Hematopoietic multipotent progenitor cell (in vitro differentiated cells): ENCODE measurements around the gene RASA3. TPM values are rescaled to one million over a fixed set of nuclear protein-coding genes. Genes with fewer than 3 reads are reported as not detected.
"Not testable (repeated sequence)": the region's sequence is repeated elsewhere in the genome, so short reads cannot be mapped to it uniquely, and the experiment has no call there.

ENCODE experiments used
- DNase-seq, 3 donors: peaks; one replicate each; pipeline ENCODE4 v3.0.0-alpha.2; 2011 to 2015; ENCODE audit warnings: low read depth in 2 of 3, low spot score in 2 of 3
- total RNA-seq: library from RNA; depleted of rRNA; stranded (reverse); fragments of >200 nt; gene quantifications from one replicate; pipeline ENCODE4 v1.2.3, GENCODE V29; 2012

RASA3 gene
- total RNA-seq, 1 donor = 22.9 TPM

- DNase-seq = peak in 1 of 3 donors; percentile 49
These were observed 11.6 kb upstream of the RASA3 start for GRCh38 chr13:114143806-114144605.

- peak in 2 of 3 donors; percentile 53 to 65 for DNase-seq
These were observed 10.4 kb upstream of the RASA3 start for GRCh38 chr13:114142640-114143490.

GRCh38 chr13:114142137-114142550 lies 9.7 kb upstream of the RASA3 start:
- DNase-seq = no peak

- no peak for DNase-seq
These were observed 9.0 kb upstream of the RASA3 start for GRCh38 chr13:114141261-114141996.

- no peak for DNase-seq
These were observed 8.5 kb upstream of the RASA3 start for GRCh38 chr13:114140906-114141250.

GRCh38 chr13:114140131-114140905 lies 7.9 kb upstream of the RASA3 start:
- DNase-seq = no peak

GRCh38 chr13:114136576-114136975 lies 4.2 kb upstream of the RASA3 start:
- no peak for DNase-seq

GRCh38 chr13:114135731-114136171 lies 3.3 kb upstream of the RASA3 start:
- no peak for DNase-seq

- DNase-seq = no peak
These were observed 2.7 kb upstream of the RASA3 start for GRCh38 chr13:114134944-114135610.

GRCh38 chr13:114134111-114134943 lies 1.9 kb upstream of the RASA3 start:
- DNase-seq = no peak

GRCh38 chr13:114133552-114133951 lies 1.1 kb upstream of the RASA3 start:
- not testable (repeated sequence) for DNase-seq

- not testable (repeated sequence) for DNase-seq
These were observed 703 bp upstream of the RASA3 start for GRCh38 chr13:114133126-114133525.

GRCh38 chr13:114131583-114132418 lies 622 bp downstream of the RASA3 start:
- DNase-seq = no peak

GRCh38 chr13:114130837-114131582 lies 1.4 kb downstream of the RASA3 start:
- peak in 2 of 3 donors; percentile 44 to 64 for DNase-seq

- no peak for DNase-seq
These were observed 2.1 kb downstream of the RASA3 start for GRCh38 chr13:114130131-114130836.

- DNase-seq = no peak
These were observed 2.8 kb downstream of the RASA3 start for GRCh38 chr13:114129649-114130062.
